ENCODE data around the gene RAD51D.

Gene RAD51D

GRCh38 chr17:35163886-35164285, 44.2 kb upstream of the RAD51D start:
- H3K36me3 ChIP-seq (replicated peaks): no peaks in the 10 kb centered on the region
- no peaks in the 10 kb centered on the region for H3K27me3 ChIP-seq (replicated peaks)
- no peak for TF ChIP-seq CTCF (IDR thresholded peaks at IDR 0.05; ENCODE audit: low read depth, low read length, missing control alignments)
- DNase-seq: no peak
- in situ Hi-C loops (cut with HindIII; ENCODE audit: low pct_ligation_motif_present, low sequenced_read_pairs): no loop called here
- H3K4me3 ChIP-seq (ENCODE audit: low read depth, low read length): no peak overlapping the region
- no peak overlapping the region for H3K27ac ChIP-seq

- no peak overlapping the region for H3K27ac ChIP-seq
- no peaks in the 10 kb centered on the region for H3K27me3 ChIP-seq (replicated peaks)
- H3K4me3 ChIP-seq (ENCODE audit: low read depth, low read length): no peak overlapping the region
- no peaks in the 10 kb centered on the region for H3K36me3 ChIP-seq (replicated peaks)
- no peak for DNase-seq
- in situ Hi-C loops (cut with HindIII; ENCODE audit: low pct_ligation_motif_present, low sequenced_read_pairs): no loop called here
- no peak for TF ChIP-seq CTCF (IDR thresholded peaks at IDR 0.05; ENCODE audit: low read depth, low read length, missing control alignments)
Observed at GRCh38 chr17:35162755-35163154, 43.1 kb upstream of the RAD51D start.

DNA sequence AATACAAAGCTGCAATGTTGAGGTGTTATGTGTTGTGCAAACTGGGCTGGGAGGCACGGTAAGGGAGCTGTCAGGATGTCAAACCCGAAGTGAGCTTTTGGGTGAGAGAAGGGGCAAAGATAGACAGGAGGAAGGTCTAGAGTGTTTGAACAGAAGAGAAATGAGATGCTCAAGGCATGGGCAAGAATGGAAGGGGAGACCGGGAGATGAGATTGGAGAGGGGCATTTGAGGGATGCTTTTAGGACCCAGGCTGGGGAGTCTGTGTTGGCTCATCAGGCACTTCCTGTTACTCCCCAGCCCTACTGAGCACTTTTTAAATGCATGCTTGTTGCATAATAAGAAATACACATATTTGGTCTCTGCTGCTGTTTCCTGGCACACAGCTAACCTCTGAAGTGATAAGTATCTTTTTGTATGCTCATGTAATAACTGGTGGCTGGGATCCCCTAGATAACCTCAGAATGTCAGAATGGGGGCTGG, 41.7 kb upstream of the RAD51D start:
- DNase-seq: no peak
- H3K4me3 ChIP-seq (ENCODE audit: low read depth, low read length): no peak overlapping the region
- in situ Hi-C loops (cut with HindIII; ENCODE audit: low pct_ligation_motif_present, low sequenced_read_pairs): no loop called here
- no peaks in the 10 kb centered on the region for H3K36me3 ChIP-seq (replicated peaks)
- no peak overlapping the region for H3K27ac ChIP-seq
- H3K27me3 ChIP-seq (replicated peaks): no peaks in the 10 kb centered on the region
- no peak for TF ChIP-seq CTCF (IDR thresholded peaks at IDR 0.05; ENCODE audit: low read depth, low read length, missing control alignments)

DNA sequence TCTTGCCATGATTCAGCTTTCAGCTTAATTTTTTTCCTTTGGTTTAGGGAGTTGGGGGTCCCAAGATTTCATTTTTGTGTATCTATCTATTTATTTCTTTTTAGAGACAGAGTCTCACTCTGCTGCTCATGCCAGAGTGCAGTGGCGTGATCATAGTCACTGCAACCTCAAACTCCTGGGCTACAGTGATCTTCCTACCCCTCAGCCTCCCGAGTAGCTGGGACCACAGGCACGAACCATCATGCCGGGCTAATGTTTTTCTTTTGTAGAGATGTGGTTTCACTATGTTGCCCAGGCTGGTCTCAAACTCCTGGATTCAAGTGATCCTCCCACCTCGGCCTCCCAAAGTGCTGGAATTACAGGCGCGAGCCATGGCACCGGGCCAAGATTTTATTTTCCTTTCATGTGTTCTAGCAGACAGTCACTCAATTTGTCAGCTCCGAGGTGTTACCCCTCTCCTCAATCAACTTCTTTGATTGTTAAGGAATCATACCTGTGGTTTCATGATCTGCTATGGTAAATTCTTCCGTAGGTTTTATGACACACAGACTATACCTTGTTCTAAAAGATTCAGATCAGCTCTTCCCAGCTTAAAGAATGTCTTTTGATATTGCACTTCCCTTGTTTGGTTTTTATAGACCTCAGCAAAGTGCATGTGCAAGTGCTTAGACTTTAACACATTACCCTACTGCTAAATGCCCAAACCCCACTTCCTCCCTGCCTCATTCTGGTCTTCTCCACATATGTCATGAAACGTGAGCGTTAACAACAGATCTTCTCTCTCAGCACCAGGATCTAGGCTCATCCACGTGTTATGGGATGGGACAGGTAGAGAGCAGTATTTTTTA, 40.9 kb upstream of the RAD51D start:
- TF ChIP-seq CTCF (IDR thresholded peaks at IDR 0.05; ENCODE audit: low read depth, low read length, missing control alignments): no peak
- no peak for DNase-seq
- Histone ChIP-seq H3K27ac (no peak overlapping the region), H3K27me3 (replicated peaks) (no peaks in the 10 kb centered on the region), H3K4me3 (ENCODE audit: low read depth, low read length) (no peak overlapping the region), H3K36me3 (replicated peaks) (no peaks in the 10 kb centered on the region)
- in situ Hi-C loops (cut with HindIII; ENCODE audit: low pct_ligation_motif_present, low sequenced_read_pairs): no loop called here

DNA sequence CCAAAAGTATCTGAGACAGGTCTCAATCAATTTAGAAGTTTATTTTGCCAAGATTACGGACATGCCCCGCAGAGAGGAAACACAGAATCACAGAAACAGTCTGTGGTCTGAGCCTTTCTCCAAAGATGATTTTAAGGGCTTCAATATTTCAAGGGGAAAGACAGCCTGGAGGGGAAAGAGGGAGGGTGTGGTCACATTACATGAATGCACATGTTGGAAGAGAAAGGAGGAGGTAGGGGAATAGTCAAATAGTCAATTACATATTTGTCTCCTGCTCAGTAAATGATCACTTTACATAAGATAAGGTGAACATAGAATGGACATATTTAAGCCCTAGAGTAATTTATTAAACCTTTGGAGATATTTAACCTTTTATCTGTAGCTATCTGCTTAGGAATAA, 40.3 kb upstream of the RAD51D start:
- Histone ChIP-seq H3K27ac (no peak overlapping the region), H3K4me3 (ENCODE audit: low read depth, low read length) (no peak overlapping the region), H3K27me3 (replicated peaks) (no peaks in the 10 kb centered on the region), H3K36me3 (replicated peaks) (no peaks in the 10 kb centered on the region)
- TF ChIP-seq CTCF (IDR thresholded peaks at IDR 0.05; ENCODE audit: low read depth, low read length, missing control alignments): no peak
- DNase-seq: no peak
- in situ Hi-C loops (cut with HindIII; ENCODE audit: low pct_ligation_motif_present, low sequenced_read_pairs): no loop called here
